ENCODE measurements around the gene MYO16. TPM values are rescaled to one million over a fixed set of nuclear protein-coding genes. Genes with fewer than 3 reads are reported as not detected.
A peak's percentile ranks its signal among the peaks of the same experiment; 100 is the strongest.

MYO16 gene
- total and polyA plus RNA-seq, 2 of the 4 experiments (the other 2 are of a cell fraction): under 0.01 to 0.03 TPM

GRCh38 chr13:108967371-108967770, 338.0 kb downstream of the MYO16 start:
- no peak overlapping the region for H3K18ac ChIP-seq (ENCODE audit: low read depth, low read length)
- POLR2A ChIA-PET (ENCODE audit: unreplicated experiment): no interaction called here
- no peak overlapping the region for H4K8ac ChIP-seq (ENCODE audit: low read depth in 2 of 2, low read length in 2 of 2)
- peaks cover 7% of the 10 kb centered on the region for H3K4me1 ChIP-seq (ENCODE audit: control insufficient read depth, insufficient read depth, low read length)
- H2AK9ac ChIP-seq (replicated peaks; ENCODE audit: low read depth, low read length, poor library complexity): no peak overlapping the region
- no peak overlapping the region for H3K14ac ChIP-seq (replicated peaks; ENCODE audit: low read depth, low read length)
- no peaks in the 10 kb centered on the region for H4K20me1 ChIP-seq (ENCODE audit: insufficient read depth, low read length)
- no peak overlapping the region for H3K23ac ChIP-seq (ENCODE audit: low read depth, low read length)
- peak overlapping the region; percentile 43; the same call in 1 of the 2 replicates for H2AK5ac ChIP-seq (ENCODE audit: low read depth, low read length)
- no peak overlapping the region for H3K9ac ChIP-seq (ENCODE audit: low read depth, low read length)
- H3K9me3 ChIP-seq (ENCODE audit: control insufficient read depth, insufficient read depth, low read length): no peaks in the 10 kb centered on the region
- H4K91ac ChIP-seq (ENCODE audit: insufficient read depth, low read depth, low read length): no peak overlapping the region
- in situ Hi-C loops (cut with MboI; ENCODE audit: low sequenced_read_pairs): loop anchor here (10.0 kb wide), 1 partner anchor 807 kb away; no protein-coding TSS in a partner anchor
- intact Hi-C loops (cut with micrococcal nuclease): loop anchor here (10.0 kb wide), 1 partner anchor 287 kb away; no protein-coding TSS in a partner anchor
- no peak for DNase-seq
- dilution Hi-C loops (cut with HindIII; ENCODE audit: low sequenced_read_pairs, unreplicated experiment): no loop called here
- no peak overlapping the region for H2BK15ac ChIP-seq (ENCODE audit: low read depth, low read length)
- H2BK20ac ChIP-seq (ENCODE audit: low read depth, low read length): peak overlapping the region; percentile 35; the same call in 1 of the 2 replicates
- H2AFZ ChIP-seq (replicated peaks; ENCODE audit: low read length, poor library complexity): no peak overlapping the region
- H3K4me3 ChIP-seq (ENCODE audit: insufficient read depth, low read depth, low read length): no peak overlapping the region
- no peak overlapping the region for H3K4me2 ChIP-seq (ENCODE audit: low read depth, low read length)
- CTCF ChIA-PET: no interaction called here
- 0 out of 2 replicates have a peak overlapping the region, but pooled peaks have one; percentile 8 for H2BK120ac ChIP-seq (ENCODE audit: low read depth, low read length)
- H4K5ac ChIP-seq (ENCODE audit: low read depth, low read length): no peak overlapping the region
- no TSS peak for BruUV-seq (replicated peaks)
- no peak overlapping the region for H3K4ac ChIP-seq (ENCODE audit: low read depth, low read length)
- no peak overlapping the region for H2BK5ac ChIP-seq (ENCODE audit: low read depth, low read length, poor library complexity, severe bottlenecking)
- no peak for ATAC-seq (ENCODE audit: low read depth)
- TF ChIP-seq SMC3 (IDR thresholded peaks at IDR 0.05; ENCODE audit: low read depth, low read length): no peak
- no peak for TF ChIP-seq USF2 (IDR thresholded peaks at IDR 0.05; ENCODE audit: low read depth, low read length)
- TF ChIP-seq FOS (IDR thresholded peaks at IDR 0.05; ENCODE audit: low read depth, low read length): no peak
- TF ChIP-seq CHD1 (IDR thresholded peaks at IDR 0.05; ENCODE audit: low read depth, low read length): no peak
- no peak for TF ChIP-seq MAFK (IDR thresholded peaks at IDR 0.05; ENCODE audit: low read depth, low read length)
- TF ChIP-seq RCOR1 (IDR thresholded peaks at IDR 0.05; ENCODE audit: insufficient replicate concordance, low read length): no peak
- TF ChIP-seq ELK1 (IDR thresholded peaks at IDR 0.05; ENCODE audit: borderline replicate concordance, low read depth, low read length): no peak
- TF ChIP-seq BHLHE40 (IDR thresholded peaks at IDR 0.05; ENCODE audit: low read depth, low read length): no peak
- TF ChIP-seq RAD21 (IDR thresholded peaks at IDR 0.05; ENCODE audit: low read length): no peak
- TF ChIP-seq MXI1 (IDR thresholded peaks at IDR 0.05; ENCODE audit: borderline replicate concordance, low read depth, low read length): no peak
- TF ChIP-seq POLR2A (IDR thresholded peaks at IDR 0.05; ENCODE audit: low read depth, low read length): no peak
- no peak for TF ChIP-seq CEBPB (IDR thresholded peaks at IDR 0.05; ENCODE audit: low read depth, low read length)
- TF ChIP-seq CTCF (conservative IDR thresholded peaks at IDR 0.05; ENCODE audit: low read depth, low read length): no peak
- no CpG with 5 or more reads among the region's 6 CpGs for WGBS, 2 experiments (ENCODE audit: extremely low coverage in 2 of 2, insufficient read length in 1 of 2)
- no peak overlapping the region for H3K56ac ChIP-seq (ENCODE audit: extremely low read depth, insufficient read depth, low read length)
- no peaks in the 10 kb centered on the region; a peak in 1 of 4 replicates for H3K79me1 ChIP-seq (ENCODE audit: low read depth in 1 of 2, low read length in 2 of 2)
- H3K27me3 ChIP-seq (ENCODE audit: control insufficient read depth, insufficient read depth, low read length): no peaks in the 10 kb centered on the region
- H3K36me3 ChIP-seq (ENCODE audit: control insufficient read depth, insufficient read depth, low read length): no peaks in the 10 kb centered on the region
- H3K27ac ChIP-seq (ENCODE audit: insufficient read depth, low read length): no peak overlapping the region
- peaks cover 7% of the 10 kb centered on the region; the same call in 1 of the 2 replicates for H3K9me1 ChIP-seq (ENCODE audit: insufficient read depth, low read length)
